PC-9 (cell line): ENCODE data around the gene CYB5R4.

Source experiments
- CTCF ChIP-seq: fragments of 200-600 bp; sonication (generic); conservative IDR thresholded peaks from 2 replicates; pipeline ENCODE4 v1.6.1; 2017; ENCODE audit warnings: mixed run types, antibody characterized with exemption, mild to moderate bottlenecking, moderate library complexity
- EZH2 ChIP-seq: fragments of 200-600 bp; sonication (generic); IDR thresholded peaks from 2 replicates; pipeline ENCODE4 v1.8.0; 2017; ENCODE audit warnings: antibody characterized with exemption, low read depth

DNA sequence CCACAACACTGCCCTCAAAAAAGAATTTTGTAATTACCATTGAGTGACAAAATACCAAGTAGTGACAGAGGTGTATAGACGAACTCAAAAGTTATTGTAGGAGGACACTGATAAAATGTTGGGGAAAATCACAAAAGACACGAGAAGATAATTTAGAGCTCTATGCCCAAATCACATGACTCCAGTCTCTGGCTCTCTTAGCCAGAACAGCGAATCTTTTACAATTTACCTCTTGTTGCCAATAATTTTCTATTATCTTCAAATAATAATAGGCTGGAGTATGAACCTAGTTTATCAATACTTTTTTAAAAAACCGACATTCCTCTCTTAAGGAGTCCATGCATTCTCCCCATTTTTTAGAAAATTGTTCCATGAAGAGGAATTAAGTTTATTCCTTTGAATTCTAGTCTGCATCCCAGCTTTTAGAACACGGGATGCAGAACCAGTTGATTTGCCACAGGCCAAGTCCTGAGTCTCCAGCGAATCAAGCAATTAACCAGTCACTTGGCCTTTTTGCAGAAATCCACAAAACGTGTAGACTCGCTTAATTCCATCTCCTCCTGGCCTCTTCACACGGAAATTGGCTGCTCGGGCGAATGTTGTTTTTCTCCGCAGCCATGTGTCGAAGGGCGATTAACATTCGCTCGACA is 6.8 kb upstream of the CYB5R4 start:
- TF ChIP-seq CTCF (no peak), EZH2 (no peak)
